H9 (cell line): Measurements from ENCODE around the gene B3GALT5. TPM values are rescaled to one million over a fixed set of nuclear protein-coding genes. Genes with fewer than 3 reads are reported as not detected.

Experiments used
- DNase-seq: peaks from one replicate; pipeline ENCODE4 v3.0.0-alpha.2; 2017
- H2AFZ ChIP-seq: one replicate; pipeline ENCODE4 v1.6.1; 2013; ENCODE audit warnings: mild to moderate bottlenecking, low read length, control low read depth, moderate library complexity
- H2AK5ac ChIP-seq: 2 replicates; pipeline ENCODE4 v1.6.1; 2013; ENCODE audit warnings: low read length, control low read depth, mixed read lengths; ENCODE audit not compliant: insufficient read length
- H2BK120ac ChIP-seq: one replicate; pipeline ENCODE4 v1.6.1; 2013; ENCODE audit warnings: low read depth, mild to moderate bottlenecking, low read length, control low read depth, inconsistent platforms; ENCODE audit not compliant: poor library complexity, severe bottlenecking
- H2BK12ac ChIP-seq: 2 replicates; pipeline ENCODE4 v1.6.1; 2013; ENCODE audit warnings: low read length, control low read depth, mixed read lengths, low read depth; ENCODE audit not compliant: insufficient read length
- H2BK15ac ChIP-seq: 2 replicates; pipeline ENCODE4 v1.6.1; 2013; ENCODE audit warnings: low read depth, low read length, control low read depth
- H2BK20ac ChIP-seq: one replicate; pipeline ENCODE4 v1.6.1; 2013; ENCODE audit warnings: low read depth, mild to moderate bottlenecking, low read length, control low read depth, inconsistent platforms; ENCODE audit not compliant: poor library complexity, severe bottlenecking
- H2BK5ac ChIP-seq: 2 replicates; pipeline ENCODE4 v1.6.1; 2013; ENCODE audit warnings: low read length, control low read depth, mixed read lengths; ENCODE audit not compliant: insufficient read length
- H3K14ac ChIP-seq: 2 replicates; pipeline ENCODE4 v1.6.1; 2013; ENCODE audit warnings: low read length, control low read depth; ENCODE audit not compliant: insufficient read depth
- H3K18ac ChIP-seq: 2 replicates; pipeline ENCODE4 v1.6.1; 2013; ENCODE audit warnings: low read depth, mild to moderate bottlenecking, mixed read lengths, low read length, control low read depth; ENCODE audit not compliant: insufficient read length
- H3K23ac ChIP-seq: 2 replicates; pipeline ENCODE4 v1.6.1; 2013; ENCODE audit warnings: low read length, control low read depth, mixed read lengths, low read depth; ENCODE audit not compliant: insufficient read length
- H3K23me2 ChIP-seq: 2 replicates; pipeline ENCODE4 v1.6.1; 2013; ENCODE audit warnings: low read depth, mild to moderate bottlenecking, mixed read lengths, low read length, control low read depth; ENCODE audit not compliant: insufficient read length, poor library complexity, severe bottlenecking
- H3K27ac ChIP-seq: 2 replicates; pipeline ENCODE4 v1.5.1; 2013; ENCODE audit warnings: low read length, control low read depth, mixed read lengths, low read depth; ENCODE audit not compliant: insufficient read length
- H3K27me3 ChIP-seq: 2 replicates; pipeline ENCODE4 v1.6.1; 2013; ENCODE audit warnings: low read length, control low read depth, inconsistent platforms; ENCODE audit not compliant: insufficient read depth
- H3K4ac ChIP-seq: 2 replicates; pipeline ENCODE4 v1.6.1; 2013; ENCODE audit warnings: low read depth, mild to moderate bottlenecking, control low read depth, inconsistent platforms, low read length, moderate library complexity
- H3K4me1 ChIP-seq: 2 replicates; pipeline ENCODE4 v1.6.1; 2013; ENCODE audit warnings: low read length, control low read depth, inconsistent platforms; ENCODE audit not compliant: insufficient read depth
- H3K4me2 ChIP-seq: 2 replicates; pipeline ENCODE4 v1.6.1; 2013; ENCODE audit warnings: low read length, control low read depth, mixed read lengths; ENCODE audit not compliant: insufficient read length, insufficient read depth
- H3K56ac ChIP-seq: 2 replicates; pipeline ENCODE4 v1.6.1; 2013; ENCODE audit warnings: low read depth, mild to moderate bottlenecking, mixed read lengths, low read length, control low read depth; ENCODE audit not compliant: insufficient read length
- H3K79me1 ChIP-seq: 2 replicates; pipeline ENCODE4 v1.6.1; 2013; ENCODE audit warnings: low read depth, mild to moderate bottlenecking, moderate library complexity, low read length, control low read depth, inconsistent platforms; ENCODE audit not compliant: insufficient read depth, poor library complexity, severe bottlenecking
- H3K79me2 ChIP-seq: 2 replicates; pipeline ENCODE4 v1.6.1; 2013; ENCODE audit warnings: low read length, control low read depth, inconsistent platforms; ENCODE audit not compliant: insufficient read depth
- H3K9ac ChIP-seq: 2 replicates; pipeline ENCODE4 v1.6.1; 2013; ENCODE audit warnings: low read length, control low read depth, mixed read lengths; ENCODE audit not compliant: insufficient read length; ENCODE audit errors: extremely low read depth
- H3K9me3 ChIP-seq: one replicate; pipeline ENCODE4 v1.6.1; 2013; ENCODE audit warnings: low read depth, low read length, inconsistent platforms; ENCODE audit not compliant: control insufficient read depth
- H3T11ph ChIP-seq: one replicate; pipeline ENCODE4 v1.6.1; 2013; ENCODE audit warnings: mild to moderate bottlenecking, low read length, control low read depth, inconsistent platforms
- H4K20me1 ChIP-seq: one replicate; pipeline ENCODE4 v1.6.1; 2013; ENCODE audit not compliant: control insufficient read depth, insufficient read length, insufficient read depth
- H4K5ac ChIP-seq: 2 replicates; pipeline ENCODE4 v1.6.1; 2013; ENCODE audit warnings: low read depth, mild to moderate bottlenecking, mixed read lengths, low read length, control low read depth; ENCODE audit not compliant: insufficient read length
- H4K8ac ChIP-seq: replicated peaks from 2 replicates; pipeline ENCODE4 v1.6.1; 2013; ENCODE audit warnings: low read length, control low read depth, mixed read lengths, low read depth; ENCODE audit not compliant: insufficient read length
- H4K91ac ChIP-seq: 2 replicates; pipeline ENCODE4 v1.6.1; 2013; ENCODE audit warnings: low read depth, mild to moderate bottlenecking, moderate library complexity, mixed read lengths, low read length, control low read depth; ENCODE audit not compliant: insufficient read length
- H3K27ac Mint-ChIP-seq, 3 experiments: 2 replicates in 2 of 3; 3 replicates in 1 of 3; pipeline ENCODE4 v1.8.0; 2020 to 2021; ENCODE audit warnings: mixed read lengths in 3 of 3, mild to moderate bottlenecking in 1 of 3, moderate library complexity in 1 of 3
- H3K27me3 Mint-ChIP-seq: 2 replicates; pipeline ENCODE4 v1.8.0; 2021; ENCODE audit warnings: low read depth, mild to moderate bottlenecking, moderate library complexity, mixed read lengths
- H3K36me3 Mint-ChIP-seq, 3 experiments: 2 replicates in 2 of 3; 3 replicates in 1 of 3; pipeline ENCODE4 v1.8.0; 2020 to 2021; ENCODE audit warnings: low read depth in 3 of 3, mixed read lengths in 3 of 3; ENCODE audit not compliant: insufficient read depth in 1 of 3
- H3K4me1 Mint-ChIP-seq, 2 experiments: 2 replicates each; pipeline ENCODE4 v1.8.0; 2020; ENCODE audit warnings: mixed read lengths in 2 of 2
- H3K4me3 Mint-ChIP-seq, 2 experiments: 2 replicates in 1 of 2; 3 replicates in 1 of 2; pipeline ENCODE4 v1.8.0; 2020 to 2021; ENCODE audit warnings: mild to moderate bottlenecking in 2 of 2, mixed read lengths in 2 of 2, moderate library complexity in 1 of 2
- H3K9me3 Mint-ChIP-seq, 2 experiments: 2 replicates in 1 of 2; 3 replicates in 1 of 2; pipeline ENCODE4 v1.8.0; 2020; ENCODE audit warnings: mild to moderate bottlenecking in 2 of 2, mixed read lengths in 2 of 2, moderate library complexity in 1 of 2
- WGBS: extraction: QIAGEN DNeasy Blood & Tissue Kit; methylation state at CpG from one replicate; pipeline ENCODE4 v1.1.7; 2013; ENCODE audit warnings: missing lambda C conversion rate, low lambda C conversion rate, mixed read lengths; ENCODE audit not compliant: insufficient read length; ENCODE audit errors: extremely low coverage; 5-methylcytosine and 5-hydroxymethylcytosine counted together
- total RNA-seq: library from RNA; stranded (reverse); gene quantifications from 2 replicates; pipeline ENCODE4 v1.2.1, GENCODE V29; 2021
- TF ChIP-seq, protein P1 (sequence below): fragments of 200-600 bp; sonication (generic); conservative IDR thresholded peaks from 3 replicates; pipeline ENCODE4 v1.8.0; 2021; ENCODE audit warnings: antibody characterized with exemption, mild to moderate bottlenecking

Gene B3GALT5
- total RNA-seq, 1 experiment from 2014 or later: 24.7 TPM

DNA sequence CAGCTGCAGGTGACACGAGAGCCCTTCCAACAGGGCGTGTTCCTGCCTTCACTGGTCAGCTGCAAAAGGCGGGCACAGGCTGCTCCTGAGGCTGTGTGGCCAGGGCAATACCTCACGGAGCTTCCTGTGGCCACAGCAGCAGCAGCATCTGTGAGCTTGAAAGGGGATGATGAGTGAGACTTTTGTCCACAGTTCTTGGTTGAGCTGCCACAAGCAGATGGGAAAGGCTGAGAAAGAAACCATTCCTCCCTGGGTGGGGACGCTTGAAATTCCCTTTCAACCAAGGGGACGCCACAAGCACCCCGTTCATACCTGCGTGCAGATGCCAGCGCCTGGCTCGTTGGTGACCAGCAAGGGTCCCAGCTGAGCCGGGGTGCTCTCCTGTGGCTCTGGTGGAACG lies 37.6 kb downstream of the B3GALT5 start:
- H3T11ph ChIP-seq: no peak overlapping the region
- no peak overlapping the region for H2BK20ac ChIP-seq
- no peak overlapping the region for H4K5ac ChIP-seq
- no peak overlapping the region for H3K56ac ChIP-seq
- H2AK5ac ChIP-seq: no peak overlapping the region
- H3K9me3 ChIP-seq: no peaks in the 10 kb centered on the region
- H3K23me2 ChIP-seq: no peaks in the 10 kb centered on the region
- H2BK5ac ChIP-seq: no peak overlapping the region
- H3K4me1 Mint-ChIP-seq: peaks cover 6 to 23% of the 10 kb centered on the region in 2 experiments; a peak in 3 of 4 replicates
- peaks cover 2% of the 10 kb centered on the region; the same call in 1 of the 2 replicates for H3K79me2 ChIP-seq
- no peak overlapping the region for H4K8ac ChIP-seq
- H3K9ac ChIP-seq: no peak overlapping the region
- H3K27ac Mint-ChIP-seq: peak overlapping the region in 1 of 3 experiments; percentile 44; a peak in 1 of 7 replicates
- H3K79me1 ChIP-seq: peaks cover 6% of the 10 kb centered on the region
- H3K4me3 Mint-ChIP-seq: no peak overlapping the region
- H2BK120ac ChIP-seq: no peak overlapping the region
- H3K18ac ChIP-seq: no peak overlapping the region
- no peak overlapping the region for H3K4me2 ChIP-seq
- H3K9me3 Mint-ChIP-seq: 0 out of 5 replicates have a peak, but pooled peaks cover 0 to 2% of the 10 kb centered on the region in 2 experiments
- DNase-seq: no peak
- H2BK15ac ChIP-seq: no peak overlapping the region
- H3K23ac ChIP-seq: no peak overlapping the region
- H3K27me3 ChIP-seq: no peaks in the 10 kb centered on the region
- H3K14ac ChIP-seq: no peak overlapping the region
- peaks cover 78 to 96% (median 81%) of the 10 kb centered on the region in 3 experiments for H3K36me3 Mint-ChIP-seq
- no peaks in the 10 kb centered on the region for H4K20me1 ChIP-seq
- H2AFZ ChIP-seq: no peak overlapping the region
- WGBS: no CpG with 5 or more reads among the region's 12 CpGs
- H3K4ac ChIP-seq: no peak overlapping the region
- H3K27ac ChIP-seq: no peak overlapping the region
- H3K27me3 Mint-ChIP-seq: no peaks in the 10 kb centered on the region
- H3K4me1 ChIP-seq: no peaks in the 10 kb centered on the region
- TF ChIP-seq, protein P1, sequence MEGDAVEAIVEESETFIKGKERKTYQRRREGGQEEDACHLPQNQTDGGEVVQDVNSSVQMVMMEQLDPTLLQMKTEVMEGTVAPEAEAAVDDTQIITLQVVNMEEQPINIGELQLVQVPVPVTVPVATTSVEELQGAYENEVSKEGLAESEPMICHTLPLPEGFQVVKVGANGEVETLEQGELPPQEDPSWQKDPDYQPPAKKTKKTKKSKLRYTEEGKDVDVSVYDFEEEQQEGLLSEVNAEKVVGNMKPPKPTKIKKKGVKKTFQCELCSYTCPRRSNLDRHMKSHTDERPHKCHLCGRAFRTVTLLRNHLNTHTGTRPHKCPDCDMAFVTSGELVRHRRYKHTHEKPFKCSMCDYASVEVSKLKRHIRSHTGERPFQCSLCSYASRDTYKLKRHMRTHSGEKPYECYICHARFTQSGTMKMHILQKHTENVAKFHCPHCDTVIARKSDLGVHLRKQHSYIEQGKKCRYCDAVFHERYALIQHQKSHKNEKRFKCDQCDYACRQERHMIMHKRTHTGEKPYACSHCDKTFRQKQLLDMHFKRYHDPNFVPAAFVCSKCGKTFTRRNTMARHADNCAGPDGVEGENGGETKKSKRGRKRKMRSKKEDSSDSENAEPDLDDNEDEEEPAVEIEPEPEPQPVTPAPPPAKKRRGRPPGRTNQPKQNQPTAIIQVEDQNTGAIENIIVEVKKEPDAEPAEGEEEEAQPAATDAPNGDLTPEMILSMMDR: no peak
- H2BK12ac ChIP-seq: no peak overlapping the region
- H4K91ac ChIP-seq: no peak overlapping the region
